K562 (cell line): ENCODE results near the gene PSEN1. TPM values are rescaled to one million over a fixed set of nuclear protein-coding genes. Genes with fewer than 3 reads are reported as not detected.

Experiments used
- ATAC-seq: fragments of 200-7000 bp; cut with Tn5 transposase; 3 replicates; pipeline ENCODE4 v1.9.1; 2020; ENCODE audit warnings: moderate library complexity
- BruUV-seq: library from RNA; stranded (reverse); fragments of 400-500 nt; replicated peaks from 2 replicates; lab custom pipeline; 2021; lab: Mats Ljungman, UMichigan
- CTCF ChIA-PET: fragments of 300-600 bp; formaldehyde crosslinking; extraction: SDS; loops from one replicate; lab custom pipeline; 2021; ENCODE audit warnings: low intra/inter-chr PET ratio; lab: Yijun Ruan, JAX
- POLR2A ChIA-PET: fragments of 300-600, 350-650 bp; sonication (Branson Sonifier 250); formaldehyde crosslinking; extraction: SDS; loops from one replicate; lab custom pipeline; 2021; ENCODE audit warnings: antibody characterized with exemption, inconsistent platforms; lab: Yijun Ruan, JAX
- DNase-seq, 4 experiments: peaks; one replicate each; pipeline versions ENCODE4 v3.0.0 to v3.0.0-alpha.2; 2011 to 2018; ENCODE audit warnings: low spot score in 3 of 4, mixed read lengths in 3 of 4; ENCODE audit errors: extremely low read depth in 1 of 4
- FAIRE-seq: peaks from 2 replicates; lab custom pipeline; 2011; peaks lifted over from hg19 to GRCh38; lab: Jason Lieb, UNC
- H2AFZ ChIP-seq: 2 replicates; pipeline ENCODE4 v1.6.0; 2011; ENCODE audit warnings: low read depth, low read length, control low read depth, inconsistent platforms
- H3K27ac ChIP-seq: fragments of 200-600 bp; 3 replicates; pipeline ENCODE4 v1.8.0; 2011; ENCODE audit warnings: low read depth, mild to moderate bottlenecking, control low read depth, inconsistent platforms, low read length, moderate library complexity, mixed read lengths; ENCODE audit errors: extremely low read depth
- H3K27me3 ChIP-seq, 2 experiments: fragments of 300-600 bp in 1 of 2; 2 replicates in 1 of 2; 3 replicates in 1 of 2; pipeline versions ENCODE4 v1.6.0 to v1.8.0; 2011; ENCODE audit warnings: inconsistent platforms in 2 of 2, low read length in 2 of 2, mild to moderate bottlenecking in 1 of 2, mixed read lengths in 1 of 2, moderate library complexity in 1 of 2; ENCODE audit not compliant: control insufficient read depth in 2 of 2, insufficient read depth in 2 of 2
- H3K36me3 ChIP-seq: fragments of 300-600 bp; 3 replicates; pipeline ENCODE4 v1.8.0; 2011; ENCODE audit warnings: mild to moderate bottlenecking, low read length, inconsistent platforms; ENCODE audit not compliant: control insufficient read depth, insufficient read depth
- H3K4me1 ChIP-seq, 2 experiments: fragments of 200-600 bp in 1 of 2; replicated peaks in 1 of 2; 2 replicates in 1 of 2; 3 replicates in 1 of 2; pipeline versions ENCODE4 v1.5.1 to v1.8.0; 2011; ENCODE audit warnings: inconsistent platforms in 2 of 2, low read length in 2 of 2, mild to moderate bottlenecking in 1 of 2, mixed read lengths in 1 of 2, moderate library complexity in 1 of 2; ENCODE audit not compliant: control insufficient read depth in 2 of 2, insufficient read depth in 2 of 2
- H3K4me2 ChIP-seq: 2 replicates; pipeline ENCODE4 v1.6.1; 2011; ENCODE audit warnings: low read length, control low read depth, inconsistent platforms, mixed read lengths; ENCODE audit not compliant: insufficient read depth
- H3K4me3 ChIP-seq: fragments of 200-600 bp; sonication (generic), shearing (Covaris generic); 2 replicates; pipeline ENCODE4 v1.5.1; 2016; ENCODE audit warnings: control low read depth, inconsistent platforms
- H3K79me2 ChIP-seq: fragments of 200-600 bp; 3 replicates; pipeline ENCODE4 v1.8.0; 2011; ENCODE audit warnings: low read length, inconsistent platforms; ENCODE audit not compliant: control insufficient read depth, insufficient read depth
- H3K9ac ChIP-seq, 2 experiments: 2 replicates each; pipeline versions ENCODE4 v1.6.0 to v1.6.1; 2011; ENCODE audit warnings: low read depth in 2 of 2, low read length in 2 of 2, control low read depth in 1 of 2, inconsistent platforms in 1 of 2, mild to moderate bottlenecking in 1 of 2, mixed read lengths in 1 of 2; ENCODE audit not compliant: insufficient read depth in 1 of 2
- H3K9me1 ChIP-seq: one replicate; pipeline ENCODE4 v1.6.0; 2011; ENCODE audit warnings: inconsistent platforms, mild to moderate bottlenecking, low read length, moderate library complexity; ENCODE audit not compliant: control insufficient read depth, insufficient read depth
- H3K9me3 ChIP-seq: replicated peaks from 2 replicates; pipeline ENCODE4 v1.5.1; 2011; ENCODE audit warnings: low read depth, low read length, inconsistent platforms; ENCODE audit not compliant: control insufficient read depth, insufficient read depth
- H4K20me1 ChIP-seq: replicated peaks from 2 replicates; pipeline ENCODE4 v1.6.1; 2011; ENCODE audit warnings: low read length, inconsistent platforms, mixed read lengths; ENCODE audit not compliant: control insufficient read depth, insufficient read depth
- MAFG ChIP-seq: fragments of 450-650 bp; conservative IDR thresholded peaks from 2 replicates; pipeline ENCODE4 v1.6.1; 2016; ENCODE audit warnings: missing genetic modification characterization, missing compliant biosample characterization
- POLR2G ChIP-seq: fragments of 200-400 bp; formaldehyde crosslinking; IDR thresholded peaks from 2 replicates; pipeline ENCODE4 v1.6.1; 2017; ENCODE audit warnings: low read depth, mild to moderate bottlenecking, antibody characterized with exemption, low read length, moderate library complexity
- PTRF ChIP-seq: fragments of 450-650 bp; IDR thresholded peaks from 2 replicates; pipeline ENCODE4 v1.6.1; 2016; ENCODE audit warnings: mild to moderate bottlenecking, missing genetic modification characterization, missing compliant biosample characterization
- RAD51 ChIP-seq: fragments of 450-650 bp; IDR thresholded peaks from 2 replicates; pipeline ENCODE4 v1.7.1; 2016; ENCODE audit warnings: low read depth, mild to moderate bottlenecking, borderline replicate concordance
- YY1 ChIP-seq, 3 experiments: IDR thresholded peaks; 2 replicates each; pipeline ENCODE4 v1.6.1; 2011; ENCODE audit warnings: low read length in 2 of 3, mild to moderate bottlenecking in 2 of 3, moderate library complexity in 2 of 3, borderline replicate concordance in 1 of 3, control low read depth in 1 of 3, low read depth in 1 of 3; ENCODE audit not compliant: insufficient read depth in 3 of 3, insufficient replicate concordance in 2 of 3, control insufficient read depth in 1 of 3, insufficient read length in 1 of 3; ENCODE audit errors: extremely low read depth in 1 of 3
- WGBS: fragments of 100-300 bp; shearing (Covaris generic); methylation state at CpG from one replicate; pipeline ENCODE4 v1.1.6; 2016; ENCODE audit warnings: low coverage, mixed read lengths; ENCODE audit not compliant: insufficient coverage; ENCODE audit errors: missing lambda C conversion rate; 5-methylcytosine and 5-hydroxymethylcytosine counted together
- in situ Hi-C: fragments of 300-500 bp; cut with MboI; formaldehyde crosslinking; loops from 4 replicates; pipeline ENCODE4 v1.15.0; 2018; ENCODE audit warnings: inconsistent platforms, mixed read lengths
- intact Hi-C: fragments of 100-400 bp; cut with micrococcal nuclease; formaldehyde crosslinking; loops from 2 replicates; pipeline ENCODE4 v1.14.2; 2022
- polyA plus RNA-seq, 8 experiments: library from polyadenylated mRNA; depleted of rRNA in 4 of 8; stranded (reverse) in 5 of 8; unstranded in 3 of 8; fragments of >200 nt; fragmentation: Nextera tagmentation in 2 of 8; fragmentation: Illumina TruSeq in 1 of 8; extraction: Ambion mirVana in 2 of 8; extraction: Trizol in 1 of 8; gene quantifications; 2 replicates each; pipeline versions ENCODE4 v1.2.1 to v1.2.3, GENCODE V29; 2011 to 2014; ENCODE audit warnings: inconsistent platforms in 1 of 8, missing spikeins in 1 of 8
- total RNA-seq, 7 experiments: library from RNA; depleted of rRNA in 6 of 7; stranded (reverse); fragments of >200 nt in 6 of 7; fragmentation: Illumina TruSeq in 2 of 7; extraction: Trizol in 2 of 7; gene quantifications; 2 replicates each; pipeline versions ENCODE4 v1.2.1 to v1.2.3, GENCODE V29; 2011 to 2021; ENCODE audit warnings: low replicate concordance in 1 of 7

PSEN1 gene
- total and polyA plus RNA-seq, 9 of the 15 experiments (the other 6 are each of a cell fraction or from before 2014, with no cell fraction given): 6.5 to 25.2 (median 14.3) TPM

DNA sequence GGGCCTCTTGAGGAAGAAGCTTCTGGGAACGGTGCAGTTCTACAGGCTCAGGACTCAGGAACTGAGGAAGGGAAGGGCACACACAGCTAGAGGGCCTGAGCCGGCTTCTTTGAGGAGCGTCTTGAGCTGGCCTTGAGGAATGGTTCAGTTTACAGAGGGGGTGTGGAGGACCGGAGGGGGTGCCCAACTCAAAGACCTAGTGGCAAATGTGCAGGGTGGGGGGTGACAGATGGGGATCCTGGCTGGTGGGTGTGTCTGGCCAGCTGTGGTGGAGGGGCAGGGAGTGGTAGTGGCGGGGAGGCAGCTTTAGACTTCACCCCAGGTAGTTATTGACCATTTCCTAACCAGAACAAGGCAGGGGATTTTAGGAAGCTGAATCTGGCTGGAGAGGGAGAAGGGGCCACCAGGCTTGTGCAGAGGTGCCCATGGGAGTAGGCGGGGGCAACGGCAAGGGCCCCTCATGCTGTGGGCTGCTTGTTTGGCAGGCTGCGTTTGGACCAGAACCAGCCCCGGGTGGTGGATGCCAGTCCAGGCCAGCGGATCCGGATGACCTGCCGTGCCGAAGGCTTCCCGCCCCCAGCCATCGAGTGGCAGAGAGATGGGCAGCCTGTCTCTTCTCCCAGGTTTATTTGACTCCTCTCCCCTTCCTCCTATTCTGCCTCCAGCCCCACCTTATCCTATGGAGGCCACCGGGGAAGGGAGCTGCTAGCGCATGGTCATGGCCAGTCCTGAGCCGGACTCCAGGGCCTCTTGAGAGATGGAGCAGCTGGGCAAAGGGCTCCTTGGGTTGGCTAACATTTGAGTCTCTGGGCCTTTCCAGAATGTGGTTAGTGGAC, 128.8 kb downstream of the PSEN1 start:
- Histone ChIP-seq H3K9me1 (no peaks in the 10 kb centered on the region), H2AFZ (no peak overlapping the region), H3K4me3 (no peak overlapping the region), H3K9me3 (no peaks in the 10 kb centered on the region), H3K79me2 (no peaks in the 10 kb centered on the region), H3K9ac (no peak overlapping the region; a peak in 1 of 4 replicates), H3K36me3 (no peaks in the 10 kb centered on the region), H4K20me1 (no peaks in the 10 kb centered on the region), H3K4me2 (no peak overlapping the region), H3K27ac (no peak overlapping the region), H3K4me1 (peaks cover 0 to 11% of the 10 kb centered on the region in 2 experiments; a peak in 2 of 5 replicates), H3K27me3 (no peaks in the 10 kb centered on the region)
- FAIRE-seq: no peak
- in situ Hi-C loops: no loop called here
- TF ChIP-seq POLR2G (0 out of 2 replicates have a peak, but pooled peaks have one; percentile 36), PTRF (tag) (no peak)
- POLR2A ChIA-PET: interaction anchor here (0.9 to 1.6 kb wide), 2 partner anchors 13 kb away, joined by 3 to 4 read pairs; no protein-coding TSS in a partner anchor
- CTCF ChIA-PET: no interaction called here
- ATAC-seq: peak; percentile 13; the same call in 1 of the 3 replicates
- intact Hi-C loops: no loop called here
- no peak for DNase-seq
- WGBS: 55% methylated on average over 11 of the region's 18 CpGs
- no TSS peak for BruUV-seq

DNA sequence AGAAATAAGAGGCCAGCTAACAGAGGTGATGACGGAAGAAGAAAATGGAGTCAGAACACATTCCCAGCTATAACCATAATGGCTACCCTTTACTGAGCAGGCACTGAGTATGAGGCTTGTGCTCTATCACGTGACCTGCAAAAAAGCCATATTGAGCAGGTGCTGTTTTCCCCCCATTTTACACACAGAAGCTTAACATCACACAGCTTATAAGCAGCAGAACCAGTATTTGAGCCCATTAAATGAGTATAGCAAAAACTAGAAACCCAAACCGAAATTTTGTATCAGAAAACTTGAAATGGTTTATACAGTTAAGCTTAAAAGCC, 129.4 kb downstream of the PSEN1 start:
- TF ChIP-seq MAFG (tag): no peak
- TF ChIP-seq RAD51: peak; percentile 50; the same call in 1 of the 2 replicates
- TF ChIP-seq YY1 (IDR thresholded peaks at IDR 0.05; ENCODE audit: borderline replicate concordance in 1 of 3, control insufficient read depth in 1 of 3, extremely low read depth in 1 of 3, insufficient read depth in 3 of 3, insufficient read length in 1 of 3, insufficient replicate concordance in 2 of 3, low read depth in 1 of 3, low read length in 2 of 3): peak in 1 of 3 experiments; percentile 33
- H3K36me3 ChIP-seq: no peaks in the 10 kb centered on the region
- H3K9me1 ChIP-seq: no peaks in the 10 kb centered on the region
- no TSS peak for BruUV-seq
- intact Hi-C loops (no loop called here), in situ Hi-C loops (no loop called here)
- no peaks in the 10 kb centered on the region for H4K20me1 ChIP-seq
- FAIRE-seq (no peak), ATAC-seq (no peak), DNase-seq (no peak)
- ChIA-PET CTCF (no interaction called here), POLR2A (interaction anchor here (0.9 kb wide), 1 partner anchor 12 kb away, joined by 3 read pairs; no protein-coding TSS in a partner anchor)
- no peak overlapping the region for H3K9ac ChIP-seq
- H3K9me3 ChIP-seq: no peaks in the 10 kb centered on the region
- H3K4me1 ChIP-seq: peaks cover 0 to 7% of the 10 kb centered on the region in 2 experiments; a peak in 2 of 5 replicates
- no peaks in the 10 kb centered on the region for H3K27me3 ChIP-seq
- H3K79me2 ChIP-seq: no peaks in the 10 kb centered on the region
- H3K4me2 ChIP-seq: no peak overlapping the region
- WGBS: 37% methylated on average over 3 of the region's 3 CpGs
- no peak overlapping the region for H3K27ac ChIP-seq
- no peak overlapping the region for H3K4me3 ChIP-seq
- H2AFZ ChIP-seq: no peak overlapping the region
